ENCODE results near the gene CCDC170.

CCDC170 gene

GRCh38 chr6:151609146-151609902 lies 115.5 kb downstream of the CCDC170 start:
- no peaks in the 10 kb centered on the region for H3K36me3 ChIP-seq (ENCODE audit: control insufficient read depth, insufficient read depth, low read length)
- H3K27me3 ChIP-seq (replicated peaks; ENCODE audit: control insufficient read depth, insufficient read depth, low read length, poor library complexity, severe bottlenecking): peaks cover 3% of the 10 kb centered on the region
- no peak overlapping the region for H3K4me3 ChIP-seq (ENCODE audit: insufficient read depth, low read depth, low read length, poor library complexity, severe bottlenecking)
- no peaks in the 10 kb centered on the region for H3K4me1 ChIP-seq (ENCODE audit: control insufficient read depth, insufficient read depth, low read length, poor library complexity, severe bottlenecking)
- no peaks in the 10 kb centered on the region for H3K9me3 ChIP-seq (ENCODE audit: control insufficient read depth, low read length)
- DNase-seq: no peak
- no peak overlapping the region for H3K27ac ChIP-seq (ENCODE audit: insufficient read depth, low read length, poor library complexity, severe bottlenecking)

- Histone ChIP-seq H3K4me1 (ENCODE audit: control insufficient read depth, insufficient read depth, low read length, poor library complexity, severe bottlenecking) (no peaks in the 10 kb centered on the region), H3K27me3 (replicated peaks; ENCODE audit: control insufficient read depth, insufficient read depth, low read length, poor library complexity, severe bottlenecking) (peaks cover 3% of the 10 kb centered on the region), H3K36me3 (ENCODE audit: control insufficient read depth, insufficient read depth, low read length) (no peaks in the 10 kb centered on the region), H3K9me3 (ENCODE audit: control insufficient read depth, low read length) (no peaks in the 10 kb centered on the region), H3K27ac (ENCODE audit: insufficient read depth, low read length, poor library complexity, severe bottlenecking) (no peak overlapping the region), H3K4me3 (ENCODE audit: insufficient read depth, low read depth, low read length, poor library complexity, severe bottlenecking) (no peak overlapping the region)
- DNase-seq: no peak
These were observed 116.5 kb downstream of the CCDC170 start for GRCh38 chr6:151610326-151610725.

GRCh38 chr6:151614630-151615029 lies 120.8 kb downstream of the CCDC170 start:
- Histone ChIP-seq H3K4me1 (ENCODE audit: control insufficient read depth, insufficient read depth, low read length, poor library complexity, severe bottlenecking) (no peaks in the 10 kb centered on the region), H3K36me3 (ENCODE audit: control insufficient read depth, insufficient read depth, low read length) (no peaks in the 10 kb centered on the region), H3K4me3 (ENCODE audit: insufficient read depth, low read depth, low read length, poor library complexity, severe bottlenecking) (no peak overlapping the region), H3K27ac (ENCODE audit: insufficient read depth, low read length, poor library complexity, severe bottlenecking) (no peak overlapping the region), H3K9me3 (ENCODE audit: control insufficient read depth, low read length) (no peaks in the 10 kb centered on the region), H3K27me3 (replicated peaks; ENCODE audit: control insufficient read depth, insufficient read depth, low read length, poor library complexity, severe bottlenecking) (no peaks in the 10 kb centered on the region)
- no peak for DNase-seq

GRCh38 chr6:151616091-151616513 lies 122.3 kb downstream of the CCDC170 start:
- no peak for DNase-seq
- Histone ChIP-seq H3K9me3 (ENCODE audit: control insufficient read depth, low read length) (no peaks in the 10 kb centered on the region), H3K36me3 (ENCODE audit: control insufficient read depth, insufficient read depth, low read length) (no peaks in the 10 kb centered on the region), H3K27me3 (replicated peaks; ENCODE audit: control insufficient read depth, insufficient read depth, low read length, poor library complexity, severe bottlenecking) (no peaks in the 10 kb centered on the region), H3K4me1 (ENCODE audit: control insufficient read depth, insufficient read depth, low read length, poor library complexity, severe bottlenecking) (no peaks in the 10 kb centered on the region), H3K4me3 (ENCODE audit: insufficient read depth, low read depth, low read length, poor library complexity, severe bottlenecking) (no peak overlapping the region), H3K27ac (ENCODE audit: insufficient read depth, low read length, poor library complexity, severe bottlenecking) (no peak overlapping the region)

- DNase-seq: no peak
- Histone ChIP-seq H3K4me3 (ENCODE audit: insufficient read depth, low read depth, low read length, poor library complexity, severe bottlenecking) (no peak overlapping the region), H3K36me3 (ENCODE audit: control insufficient read depth, insufficient read depth, low read length) (no peaks in the 10 kb centered on the region)
These were observed 122.8 kb downstream of the CCDC170 start for GRCh38 chr6:151616600-151616999.

GRCh38 chr6:151617539-151617938 lies 123.7 kb downstream of the CCDC170 start:
- DNase-seq: no peak
- H3K27ac ChIP-seq (ENCODE audit: insufficient read depth, low read length, poor library complexity, severe bottlenecking): no peak overlapping the region
- H3K4me1 ChIP-seq (ENCODE audit: control insufficient read depth, insufficient read depth, low read length, poor library complexity, severe bottlenecking): no peaks in the 10 kb centered on the region
- peaks cover 3% of the 10 kb centered on the region for H3K27me3 ChIP-seq (replicated peaks; ENCODE audit: control insufficient read depth, insufficient read depth, low read length, poor library complexity, severe bottlenecking)
- H3K9me3 ChIP-seq (ENCODE audit: control insufficient read depth, low read length): no peaks in the 10 kb centered on the region
- H3K4me3 ChIP-seq (ENCODE audit: insufficient read depth, low read depth, low read length, poor library complexity, severe bottlenecking): no peak overlapping the region
- H3K36me3 ChIP-seq (ENCODE audit: control insufficient read depth, insufficient read depth, low read length): no peaks in the 10 kb centered on the region

More at GRCh38 chr6:151616600-151616999, 122.8 kb downstream of the CCDC170 start:
- Histone ChIP-seq H3K4me1 (ENCODE audit: control insufficient read depth, insufficient read depth, low read length, poor library complexity, severe bottlenecking) (no peaks in the 10 kb centered on the region), H3K27ac (ENCODE audit: insufficient read depth, low read length, poor library complexity, severe bottlenecking) (no peak overlapping the region), H3K9me3 (ENCODE audit: control insufficient read depth, low read length) (no peaks in the 10 kb centered on the region), H3K27me3 (replicated peaks; ENCODE audit: control insufficient read depth, insufficient read depth, low read length, poor library complexity, severe bottlenecking) (no peaks in the 10 kb centered on the region)

- H3K4me1 ChIP-seq (ENCODE audit: control insufficient read depth, insufficient read depth, low read length, poor library complexity, severe bottlenecking): no peaks in the 10 kb centered on the region
These were observed 124.9 kb downstream of the CCDC170 start for GRCh38 chr6:151618717-151619116.

GRCh38 chr6:151620179-151620578 lies 126.4 kb downstream of the CCDC170 start:
- Histone ChIP-seq H3K27ac (ENCODE audit: insufficient read depth, low read length, poor library complexity, severe bottlenecking) (no peak overlapping the region), H3K4me1 (ENCODE audit: control insufficient read depth, insufficient read depth, low read length, poor library complexity, severe bottlenecking) (no peaks in the 10 kb centered on the region), H3K9me3 (ENCODE audit: control insufficient read depth, low read length) (no peaks in the 10 kb centered on the region), H3K36me3 (ENCODE audit: control insufficient read depth, insufficient read depth, low read length) (no peaks in the 10 kb centered on the region), H3K4me3 (ENCODE audit: insufficient read depth, low read depth, low read length, poor library complexity, severe bottlenecking) (no peak overlapping the region), H3K27me3 (replicated peaks; ENCODE audit: control insufficient read depth, insufficient read depth, low read length, poor library complexity, severe bottlenecking) (peaks cover 3% of the 10 kb centered on the region)
- DNase-seq: no peak

More at GRCh38 chr6:151618717-151619116, 124.9 kb downstream of the CCDC170 start:
- H3K27me3 ChIP-seq (replicated peaks; ENCODE audit: control insufficient read depth, insufficient read depth, low read length, poor library complexity, severe bottlenecking): peaks cover 3% of the 10 kb centered on the region
- no peaks in the 10 kb centered on the region for H3K9me3 ChIP-seq (ENCODE audit: control insufficient read depth, low read length)
- H3K4me3 ChIP-seq (ENCODE audit: insufficient read depth, low read depth, low read length, poor library complexity, severe bottlenecking): no peak overlapping the region
- no peak for DNase-seq
- H3K36me3 ChIP-seq (ENCODE audit: control insufficient read depth, insufficient read depth, low read length): no peaks in the 10 kb centered on the region
- H3K27ac ChIP-seq (ENCODE audit: insufficient read depth, low read length, poor library complexity, severe bottlenecking): no peak overlapping the region

- no peak overlapping the region for H3K27ac ChIP-seq (ENCODE audit: insufficient read depth, low read length, poor library complexity, severe bottlenecking)
- H3K4me3 ChIP-seq (ENCODE audit: insufficient read depth, low read depth, low read length, poor library complexity, severe bottlenecking): no peak overlapping the region
- no peaks in the 10 kb centered on the region for H3K9me3 ChIP-seq (ENCODE audit: control insufficient read depth, low read length)
- peaks cover 3% of the 10 kb centered on the region for H3K27me3 ChIP-seq (replicated peaks; ENCODE audit: control insufficient read depth, insufficient read depth, low read length, poor library complexity, severe bottlenecking)
- no peaks in the 10 kb centered on the region for H3K4me1 ChIP-seq (ENCODE audit: control insufficient read depth, insufficient read depth, low read length, poor library complexity, severe bottlenecking)
- no peak for DNase-seq
- no peaks in the 10 kb centered on the region for H3K36me3 ChIP-seq (ENCODE audit: control insufficient read depth, insufficient read depth, low read length)
These were observed 130.3 kb downstream of the CCDC170 start for GRCh38 chr6:151624071-151624470.

- H3K9me3 ChIP-seq (ENCODE audit: control insufficient read depth, low read length): no peaks in the 10 kb centered on the region
- no peaks in the 10 kb centered on the region for H3K4me1 ChIP-seq (ENCODE audit: control insufficient read depth, insufficient read depth, low read length, poor library complexity, severe bottlenecking)
- H3K27me3 ChIP-seq (replicated peaks; ENCODE audit: control insufficient read depth, insufficient read depth, low read length, poor library complexity, severe bottlenecking): peaks cover 3% of the 10 kb centered on the region
- H3K4me3 ChIP-seq (ENCODE audit: insufficient read depth, low read depth, low read length, poor library complexity, severe bottlenecking): no peak overlapping the region
- no peak overlapping the region for H3K27ac ChIP-seq (ENCODE audit: insufficient read depth, low read length, poor library complexity, severe bottlenecking)
- DNase-seq: no peak
- no peaks in the 10 kb centered on the region for H3K36me3 ChIP-seq (ENCODE audit: control insufficient read depth, insufficient read depth, low read length)
These were observed 130.7 kb downstream of the CCDC170 start for GRCh38 chr6:151624481-151624880.
